Aortic smooth muscle cell (primary cell): Measurements from ENCODE around the gene MILR1. TPM values are rescaled to one million over a fixed set of nuclear protein-coding genes. Genes with fewer than 3 reads are reported as not detected.

Experiments used
- total RNA-seq: library from RNA; depleted of rRNA; stranded (reverse); fragments of >200 nt; gene quantifications from 2 replicates; pipeline ENCODE4 v1.2.3, GENCODE V29; 2014

MILR1 gene, protein sequence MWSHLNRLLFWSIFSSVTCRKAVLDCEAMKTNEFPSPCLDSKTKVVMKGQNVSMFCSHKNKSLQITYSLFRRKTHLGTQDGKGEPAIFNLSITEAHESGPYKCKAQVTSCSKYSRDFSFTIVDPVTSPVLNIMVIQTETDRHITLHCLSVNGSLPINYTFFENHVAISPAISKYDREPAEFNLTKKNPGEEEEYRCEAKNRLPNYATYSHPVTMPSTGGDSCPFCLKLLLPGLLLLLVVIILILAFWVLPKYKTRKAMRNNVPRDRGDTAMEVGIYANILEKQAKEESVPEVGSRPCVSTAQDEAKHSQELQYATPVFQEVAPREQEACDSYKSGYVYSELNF
- 16.3 and 18.9 TPM in 2 replicates for total RNA-seq

DNA sequence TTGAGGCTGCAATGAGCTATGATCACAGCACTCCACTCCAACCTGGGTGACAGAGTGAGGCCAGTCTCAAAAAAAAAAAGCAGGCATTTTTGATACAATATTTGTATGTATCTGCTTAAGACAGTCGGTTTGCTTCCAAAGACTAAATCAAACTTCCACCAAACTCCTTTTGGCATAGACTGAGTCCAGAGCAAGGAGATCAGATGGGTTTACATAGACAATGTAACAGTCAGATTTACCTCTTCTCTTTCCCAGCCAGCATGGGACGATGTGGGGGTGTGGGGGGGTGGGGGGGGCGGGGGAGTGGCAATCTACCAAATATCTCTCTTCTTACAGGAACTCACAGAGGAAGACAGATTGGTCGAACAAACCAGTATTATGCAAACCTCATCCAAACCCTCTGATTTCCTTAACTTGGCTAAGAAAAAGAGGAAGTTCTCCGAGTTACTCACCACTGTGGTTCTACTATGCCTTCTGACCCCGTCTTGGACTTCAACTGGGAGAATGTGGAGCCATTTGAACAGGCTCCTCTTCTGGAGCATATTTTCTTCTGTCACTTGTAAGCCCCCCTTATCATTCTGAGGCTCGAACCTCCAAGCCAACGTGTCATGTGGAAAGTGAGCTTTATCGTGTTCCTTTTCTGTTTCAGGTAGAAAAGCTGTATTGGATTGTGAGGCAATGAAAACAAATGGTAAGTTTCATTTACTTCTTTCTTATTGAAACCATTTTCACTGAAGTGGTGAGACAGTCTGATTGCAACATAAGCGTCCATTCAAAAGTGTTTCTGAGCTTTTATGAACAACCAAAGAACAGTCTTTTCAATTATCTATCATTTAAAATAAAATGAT, at the start of gene MILR1:
Gene MILR1 (plus strand): TSS at position 451 of the 848 bp plus-strand sequence. CDS start 54 bp downstream, at position 505.

GRCh38 chr17:64496786-64497564, 48.1 kb downstream of the MILR1 start, which contains the start of gene POLG2:
TSS of gene POLG2 (minus strand) at chr17:64497054. CDS start at chr17:64496968, 86 bp downstream.

GRCh38 chr17:64506201-64506575, 57.3 kb downstream of the MILR1 start, which contains the start of gene DDX5:
TSS of gene DDX5 (minus strand) at chr17:64506289. CDS start at chr17:64506119, 170 bp downstream.

GRCh38 chr17:64506576-64507412, 57.9 kb downstream of the MILR1 start, which contains the start of gene CEP95:
TSS of gene CEP95 (plus strand) at chr17:64506977. CDS start at chr17:64507098, 121 bp downstream.

Other genes with a start within 250 kb of the MILR1 start
- 26.0 and 32.9 TPM in 2 replicates for gene TEX2, start 185.9 kb upstream of the MILR1 start, total RNA-seq
- gene PECAM1, start 58.3 kb upstream of the MILR1 start, total RNA-seq, result 10.2 and 24.4 TPM in 2 replicates
- gene POLG2, start 47.9 kb downstream of the MILR1 start, total RNA-seq, result 10.4 TPM in 2 replicates
- gene DDX5, start 57.2 kb downstream of the MILR1 start, total RNA-seq, result 428 and 621 TPM in 2 replicates
- 21.7 and 28.8 TPM in 2 replicates for gene CEP95, start 57.9 kb downstream of the MILR1 start, total RNA-seq
- 78.5 and 81.0 TPM in 2 replicates for gene SMURF2, start 213.2 kb downstream of the MILR1 start, total RNA-seq